ENCODE measurements around the gene PACS2.

DNA sequence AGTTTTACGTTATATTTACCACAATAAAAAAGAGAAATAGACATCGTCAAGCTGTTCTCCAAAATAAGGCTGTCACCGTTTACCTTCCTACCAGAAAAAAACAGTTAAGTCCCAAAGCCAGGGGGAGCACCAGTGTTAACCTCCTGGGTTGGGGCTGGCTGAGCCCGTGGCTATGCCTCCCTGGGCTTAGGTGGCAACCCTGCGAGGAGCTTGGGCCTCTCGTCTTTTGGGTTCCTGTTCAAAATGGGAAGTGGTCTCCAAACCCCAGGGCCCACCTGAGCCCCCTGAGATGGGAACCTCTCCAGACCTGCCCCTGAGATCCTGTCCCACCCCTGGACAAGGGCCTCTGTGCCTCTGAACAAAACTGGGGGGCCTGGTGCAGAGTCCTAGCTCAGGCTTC lies 22.9 kb downstream of the PACS2 start:
- TF ChIP-seq EZH2 (IDR thresholded peaks at IDR 0.05; ENCODE audit: borderline replicate concordance, insufficient read depth, low read depth, low read length, poor library complexity, severe bottlenecking), result no peak
- no peak for TF ChIP-seq CTCF (IDR thresholded peaks at IDR 0.05)
